IPS-18a (cell line): Measurements from ENCODE around the gene PTH2.

Experiments
- H3K27ac ChIP-seq: one replicate; pipeline ENCODE4 v1.5.1; 2013; ENCODE audit warnings: low read length
- H3K27me3 ChIP-seq: one replicate; pipeline ENCODE4 v1.6.1; 2013; ENCODE audit warnings: mild to moderate bottlenecking, low read length; ENCODE audit not compliant: control insufficient read depth, insufficient read depth
- H3K36me3 ChIP-seq: one replicate; pipeline ENCODE4 v1.6.1; 2013; ENCODE audit warnings: low read depth, low read length; ENCODE audit not compliant: control insufficient read depth
- H3K4me1 ChIP-seq: one replicate; pipeline ENCODE4 v1.6.1; 2013; ENCODE audit warnings: low read depth, low read length; ENCODE audit not compliant: control insufficient read depth
- H3K4me3 ChIP-seq: one replicate; pipeline ENCODE4 v1.5.1; 2013; ENCODE audit warnings: low read length
- H3K9ac ChIP-seq: one replicate; pipeline ENCODE4 v1.6.1; 2013; ENCODE audit warnings: mild to moderate bottlenecking, low read length, moderate library complexity
- H3K9me3 ChIP-seq: one replicate; pipeline ENCODE4 v1.6.1; 2013; ENCODE audit warnings: low read depth, low read length; ENCODE audit not compliant: control insufficient read depth

Gene PTH2

GRCh38 chr19:49400029-49400428 lies 23.2 kb downstream of the PTH2 start:
- Histone ChIP-seq H3K9ac (no peak overlapping the region), H3K27ac (no peak overlapping the region), H3K4me3 (no peak overlapping the region), H3K9me3 (no peaks in the 10 kb centered on the region), H3K27me3 (no peaks in the 10 kb centered on the region), H3K36me3 (no peaks in the 10 kb centered on the region), H3K4me1 (peaks cover 20% of the 10 kb centered on the region)

GRCh38 chr19:49398931-49399330 lies 24.3 kb downstream of the PTH2 start:
- Histone ChIP-seq H3K4me1 (peaks cover 14% of the 10 kb centered on the region), H3K9me3 (no peaks in the 10 kb centered on the region), H3K4me3 (no peak overlapping the region), H3K27me3 (no peaks in the 10 kb centered on the region), H3K9ac (no peak overlapping the region), H3K27ac (no peak overlapping the region), H3K36me3 (no peaks in the 10 kb centered on the region)

- Histone ChIP-seq H3K36me3 (no peaks in the 10 kb centered on the region), H3K27me3 (no peaks in the 10 kb centered on the region), H3K4me3 (no peak overlapping the region)
Measured at GRCh38 chr19:49398001-49398615, 25.1 kb downstream of the PTH2 start.

GRCh38 chr19:49396738-49397505 lies 26.3 kb downstream of the PTH2 start:
- Histone ChIP-seq H3K27me3 (no peaks in the 10 kb centered on the region), H3K4me1 (peaks cover 8% of the 10 kb centered on the region), H3K36me3 (no peaks in the 10 kb centered on the region), H3K27ac (no peak overlapping the region), H3K9me3 (no peaks in the 10 kb centered on the region), H3K4me3 (no peak overlapping the region), H3K9ac (no peak overlapping the region)

More at GRCh38 chr19:49398001-49398615, 25.1 kb downstream of the PTH2 start:
- H3K27ac ChIP-seq: no peak overlapping the region
- H3K4me1 ChIP-seq: peaks cover 8% of the 10 kb centered on the region
- H3K9me3 ChIP-seq: no peaks in the 10 kb centered on the region
- H3K9ac ChIP-seq: no peak overlapping the region

- Histone ChIP-seq H3K27me3 (no peaks in the 10 kb centered on the region), H3K36me3 (no peaks in the 10 kb centered on the region), H3K9me3 (no peaks in the 10 kb centered on the region), H3K27ac (no peak overlapping the region), H3K4me1 (peaks cover 8% of the 10 kb centered on the region), H3K4me3 (no peak overlapping the region), H3K9ac (no peak overlapping the region)
Measured at GRCh38 chr19:49395581-49396407, 27.4 kb downstream of the PTH2 start.

DNA sequence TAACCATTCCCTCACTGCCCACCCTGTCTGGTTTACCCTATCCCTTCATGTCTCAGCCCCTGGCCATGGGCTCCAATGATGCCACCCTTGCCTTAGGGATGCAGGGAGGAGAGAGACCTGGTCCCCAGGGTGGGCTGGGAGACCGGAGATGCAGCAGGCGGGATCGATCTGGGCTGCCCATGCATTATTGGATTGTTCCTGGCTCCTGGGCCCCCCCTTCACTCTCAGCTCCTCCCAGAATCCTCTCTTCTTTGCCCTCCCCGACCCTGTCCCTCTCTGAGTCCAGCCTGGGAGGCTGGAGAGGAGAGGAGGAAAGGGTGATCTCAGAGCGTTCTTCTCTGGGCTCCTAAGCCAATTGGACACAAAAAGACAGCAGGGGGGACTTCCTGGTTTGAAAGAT lies 29.4 kb downstream of the PTH2 start:
- Histone ChIP-seq H3K27me3 (no peaks in the 10 kb centered on the region), H3K9ac (no peak overlapping the region), H3K9me3 (no peaks in the 10 kb centered on the region), H3K4me1 (peaks cover 8% of the 10 kb centered on the region), H3K36me3 (no peaks in the 10 kb centered on the region), H3K4me3 (no peak overlapping the region), H3K27ac (no peak overlapping the region)

DNA sequence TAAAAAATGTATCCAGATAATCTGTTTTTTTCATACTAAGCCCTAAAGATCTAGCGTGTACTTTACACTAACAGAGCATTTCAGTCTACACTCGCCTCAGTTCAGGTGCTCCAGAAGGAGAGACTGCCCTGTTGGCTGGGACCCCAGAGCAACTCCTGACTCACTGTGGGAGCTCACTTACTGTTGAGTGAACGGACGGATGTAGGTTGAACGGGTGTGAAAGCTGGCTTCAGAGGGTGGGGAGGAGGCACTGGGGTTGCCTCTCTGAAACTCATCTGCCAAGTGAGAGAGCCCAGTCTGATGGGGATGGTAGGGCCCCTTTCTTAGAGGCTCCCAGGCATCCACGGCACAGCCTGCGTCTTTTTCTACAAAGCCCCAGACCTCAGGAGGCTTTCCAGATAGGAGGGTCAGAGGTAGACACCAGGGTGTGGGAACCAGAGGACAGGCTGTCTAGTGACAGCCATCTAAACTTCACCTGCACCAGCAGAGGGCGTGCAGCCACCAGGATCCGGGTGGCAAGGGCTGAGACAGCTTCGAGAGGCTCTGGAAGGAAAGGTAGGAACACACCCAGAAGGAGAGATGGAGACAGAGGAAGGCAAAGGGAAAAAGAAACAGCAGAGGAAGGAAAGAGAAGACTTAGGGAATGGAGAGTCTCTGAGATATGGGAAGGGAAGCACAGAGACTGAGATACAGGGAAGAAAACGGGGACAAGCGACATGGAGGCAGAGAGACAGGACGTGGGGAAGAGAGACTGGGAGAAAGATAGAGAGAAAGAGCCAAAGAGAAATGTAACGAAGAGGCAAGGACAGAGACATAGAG lies 31.5 kb downstream of the PTH2 start:
- Histone ChIP-seq H3K36me3 (no peaks in the 10 kb centered on the region), H3K9me3 (no peaks in the 10 kb centered on the region), H3K9ac (no peak overlapping the region), H3K27me3 (no peaks in the 10 kb centered on the region), H3K4me1 (peaks cover 8% of the 10 kb centered on the region), H3K27ac (no peak overlapping the region), H3K4me3 (no peak overlapping the region)

DNA sequence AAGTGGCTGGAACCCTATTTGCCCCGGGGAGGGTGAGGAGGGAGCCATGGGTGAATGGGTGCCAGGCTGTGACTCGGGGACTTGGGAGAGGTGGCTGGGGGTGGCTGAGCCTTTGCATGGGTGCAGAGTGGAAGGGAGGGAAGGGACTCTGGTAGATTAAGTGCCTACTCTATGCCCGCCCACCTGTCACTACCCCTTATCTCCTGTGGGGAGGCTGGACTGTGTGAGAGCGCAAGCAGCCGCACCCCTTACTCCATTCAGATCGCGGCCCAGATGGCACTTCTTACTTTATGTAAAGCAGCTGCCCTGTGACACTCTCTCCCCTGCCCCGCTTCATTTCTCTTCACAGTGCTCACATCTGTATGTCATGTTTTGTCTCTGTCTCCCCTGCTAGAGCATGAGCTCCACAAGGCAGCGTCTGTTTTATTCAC lies 32.3 kb downstream of the PTH2 start:
- no peak overlapping the region for H3K27ac ChIP-seq
- H3K27me3 ChIP-seq: no peaks in the 10 kb centered on the region
- no peak overlapping the region for H3K9ac ChIP-seq
- no peak overlapping the region for H3K4me3 ChIP-seq
- H3K4me1 ChIP-seq: peaks cover 8% of the 10 kb centered on the region
- H3K9me3 ChIP-seq: no peaks in the 10 kb centered on the region
- H3K36me3 ChIP-seq: no peaks in the 10 kb centered on the region

GRCh38 chr19:49390131-49390928 lies 32.9 kb downstream of the PTH2 start:
- no peaks in the 10 kb centered on the region for H3K9me3 ChIP-seq
- H3K36me3 ChIP-seq: no peaks in the 10 kb centered on the region
- H3K27ac ChIP-seq: no peak overlapping the region
- H3K4me3 ChIP-seq: no peak overlapping the region
- H3K4me1 ChIP-seq: peaks cover 3% of the 10 kb centered on the region
- no peak overlapping the region for H3K9ac ChIP-seq
- H3K27me3 ChIP-seq: no peaks in the 10 kb centered on the region

DNA sequence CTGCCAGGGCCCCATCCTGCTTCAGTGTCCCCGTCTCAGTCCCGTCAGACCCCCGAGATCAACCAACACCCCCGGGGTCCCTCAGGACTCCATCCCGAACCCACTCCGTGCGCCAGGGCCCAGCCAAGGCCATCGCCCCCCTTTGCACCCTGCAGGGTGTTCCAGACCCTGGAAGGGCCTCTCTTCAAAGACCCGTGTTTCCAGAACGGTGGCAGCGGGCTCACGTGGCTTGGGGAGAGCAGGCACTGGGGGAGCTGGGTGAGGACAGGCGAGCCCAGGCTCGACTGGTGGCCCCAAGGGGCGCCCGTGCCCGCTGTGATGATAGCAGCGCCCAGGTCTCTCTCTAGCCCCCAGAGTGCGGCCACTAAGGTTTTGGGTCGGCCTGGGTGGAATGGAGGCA lies 33.8 kb downstream of the PTH2 start:
- H3K27me3 ChIP-seq: no peaks in the 10 kb centered on the region
- H3K9me3 ChIP-seq: no peaks in the 10 kb centered on the region
- no peak overlapping the region for H3K9ac ChIP-seq
- no peaks in the 10 kb centered on the region for H3K36me3 ChIP-seq
- no peak overlapping the region for H3K27ac ChIP-seq
- no peak overlapping the region for H3K4me3 ChIP-seq
- H3K4me1 ChIP-seq: peaks cover 3% of the 10 kb centered on the region
